ENCODE measurements around the gene MS4A10. TPM values are rescaled to one million over a fixed set of nuclear protein-coding genes. Genes with fewer than 3 reads are reported as not detected.

Gene MS4A10
- total and polyA plus RNA-seq, 2 donors (not counting 1 experiment from before 2014, with no cell fraction given): not detected

GRCh38 chr11:60834742-60835533, 49.8 kb downstream of the MS4A10 start:
- Mint-ChIP-seq H3K4me3 (no peak overlapping the region), H3K4me1 (peaks cover 5% of the 10 kb centered on the region), H3K27ac (no peak overlapping the region), H3K27me3 (peaks cover 15% of the 10 kb centered on the region), H3K9me3 (ENCODE audit: insufficient read depth) (no peaks in the 10 kb centered on the region)
- H3K79me2 ChIP-seq (ENCODE audit: control insufficient read depth, insufficient read depth, low read length): no peaks in the 10 kb centered on the region
- H3K4me2 ChIP-seq (replicated peaks; ENCODE audit: low read depth, low read length, poor library complexity, severe bottlenecking): no peak overlapping the region
- H3K36me3 ChIP-seq (replicated peaks in 1 of 2; ENCODE audit: control extremely low read depth in 1 of 2, control insufficient read depth in 1 of 2, extremely low read depth in 1 of 2, insufficient read depth in 2 of 2, low read length in 1 of 2): no peaks in the 10 kb centered on the region
- H3K4me3 ChIP-seq (ENCODE audit: control extremely low read depth in 1 of 5, extremely low read depth in 1 of 5, insufficient read depth in 1 of 5, low read depth in 2 of 5, low read length in 4 of 5): no peak overlapping the region
- no peak overlapping the region for H2AFZ ChIP-seq (ENCODE audit: insufficient read depth, low read depth, low read length, poor library complexity, severe bottlenecking)
- ChIA-PET POLR2A (no interaction called here), CTCF (no interaction called here)
- ATAC-seq (ENCODE audit: low read depth) (no peak), DNase-seq (no peak)
- intact Hi-C loops (cut with micrococcal nuclease): loop anchor here (5.0 kb wide), 1 partner anchor 337 kb away; no protein-coding TSS in a partner anchor
- no peaks in the 10 kb centered on the region for H4K20me1 ChIP-seq (ENCODE audit: control insufficient read depth, insufficient read depth, low read length, poor library complexity, severe bottlenecking)
- H3K27ac ChIP-seq (ENCODE audit: low read length in 2 of 2): no peak overlapping the region
- 85% methylated on average over 5 of the region's 7 CpGs for WGBS (ENCODE audit: insufficient coverage)
- H3K9ac ChIP-seq (ENCODE audit: low read length): no peak overlapping the region
- H3K9me3 ChIP-seq (ENCODE audit: control extremely low read depth in 1 of 3, control insufficient read depth in 2 of 3, insufficient read depth in 1 of 3, low read length in 2 of 3): no peaks in the 10 kb centered on the region
- H3K27me3 ChIP-seq (replicated peaks in 1 of 4; ENCODE audit: control extremely low read depth in 1 of 4, control insufficient read depth in 3 of 4, insufficient read depth in 4 of 4, low read length in 3 of 4): peaks cover 0 to 8% (median 0%) of the 10 kb centered on the region in 4 experiments
- H3K4me1 ChIP-seq (ENCODE audit: control insufficient read depth in 2 of 2, insufficient read depth in 2 of 2, low read length in 2 of 2): peaks cover 0 to 5% of the 10 kb centered on the region in 2 donors
- no peak for TF ChIP-seq EZH2 (IDR thresholded peaks at IDR 0.05; ENCODE audit: borderline replicate concordance, insufficient read depth, low read depth, low read length, poor library complexity, severe bottlenecking)
- TF ChIP-seq CTCF (IDR thresholded peaks at IDR 0.05): no peak

- intact Hi-C loops (cut with micrococcal nuclease): no loop called here
- Histone ChIP-seq H3K27ac (ENCODE audit: low read length in 2 of 2) (no peak overlapping the region), H4K20me1 (ENCODE audit: control insufficient read depth, insufficient read depth, low read length, poor library complexity, severe bottlenecking) (no peaks in the 10 kb centered on the region), H3K27me3 (replicated peaks in 1 of 4; ENCODE audit: control extremely low read depth in 1 of 4, control insufficient read depth in 3 of 4, insufficient read depth in 4 of 4, low read length in 3 of 4) (peaks cover 0 to 8% (median 0%) of the 10 kb centered on the region in 4 experiments), H3K9me3 (ENCODE audit: control extremely low read depth in 1 of 3, control insufficient read depth in 2 of 3, insufficient read depth in 1 of 3, low read length in 2 of 3) (no peaks in the 10 kb centered on the region), H3K9ac (ENCODE audit: low read length) (no peak overlapping the region), H3K79me2 (ENCODE audit: control insufficient read depth, insufficient read depth, low read length) (no peaks in the 10 kb centered on the region), H3K36me3 (replicated peaks in 1 of 2; ENCODE audit: control extremely low read depth in 1 of 2, control insufficient read depth in 1 of 2, extremely low read depth in 1 of 2, insufficient read depth in 2 of 2, low read length in 1 of 2) (no peaks in the 10 kb centered on the region), H3K4me1 (ENCODE audit: control insufficient read depth in 2 of 2, insufficient read depth in 2 of 2, low read length in 2 of 2) (peaks cover 0 to 5% of the 10 kb centered on the region in 2 donors), H3K4me3 (ENCODE audit: control extremely low read depth in 1 of 5, extremely low read depth in 1 of 5, insufficient read depth in 1 of 5, low read depth in 2 of 5, low read length in 4 of 5) (no peak overlapping the region), H2AFZ (ENCODE audit: insufficient read depth, low read depth, low read length, poor library complexity, severe bottlenecking) (no peak overlapping the region), H3K4me2 (replicated peaks; ENCODE audit: low read depth, low read length, poor library complexity, severe bottlenecking) (no peak overlapping the region)
- no peaks in the 10 kb centered on the region for H3K9me3 Mint-ChIP-seq (ENCODE audit: insufficient read depth)
- H3K27ac Mint-ChIP-seq: no peak overlapping the region
- no peak for TF ChIP-seq EZH2 (IDR thresholded peaks at IDR 0.05; ENCODE audit: borderline replicate concordance, insufficient read depth, low read depth, low read length, poor library complexity, severe bottlenecking)
- TF ChIP-seq CTCF (IDR thresholded peaks at IDR 0.05): no peak
- ChIA-PET CTCF (no interaction called here), POLR2A (no interaction called here)
- no peak for ATAC-seq (ENCODE audit: low read depth)
- no peak for DNase-seq
- H3K4me1 Mint-ChIP-seq: peaks cover 7% of the 10 kb centered on the region
- H3K27me3 Mint-ChIP-seq: peaks cover 15% of the 10 kb centered on the region
- 17% methylated on average over 1 of the region's 3 CpGs for WGBS (ENCODE audit: insufficient coverage)
- H3K4me3 Mint-ChIP-seq: no peak overlapping the region
Measured at GRCh38 chr11:60835534-60835846, 50.4 kb downstream of the MS4A10 start.

Data from B cell (primary cell).